Common myeloid progenitor, CD34-positive (primary cell): ENCODE results near the gene FARSA.
A peak's percentile ranks its signal among the peaks of the same experiment; 100 is the strongest.
"Not testable (repeated sequence)": the region's sequence is repeated elsewhere in the genome, so short reads cannot be mapped to it uniquely, and the experiment has no call there.

ENCODE experiments used
- CTCF ChIA-PET: fragments of 350-600 bp; sonication (Branson Sonifier 250); formaldehyde crosslinking; loops from one replicate; lab custom pipeline; 2021; ENCODE audit warnings: antibody characterized with exemption; lab: Charles Lee
- POLR2A ChIA-PET: fragments of 350-600 bp; sonication (Branson Sonifier 250); formaldehyde crosslinking; loops from one replicate; lab custom pipeline; 2021; ENCODE audit warnings: antibody characterized with exemption; lab: Charles Lee
- DNase-seq, 3 donors: peaks; one replicate each; pipeline versions ENCODE4 v3.0.0 to v3.0.0-alpha.2; 2013
- H3K27ac ChIP-seq, 2 experiments: 1 replicate in 1 of 2; 2 replicates in 1 of 2; pipeline ENCODE4 v1.7.0; 2013; ENCODE audit warnings: inconsistent platforms in 2 of 2, low read length in 2 of 2, mild to moderate bottlenecking in 2 of 2, low read depth in 1 of 2, moderate library complexity in 1 of 2; ENCODE audit not compliant: severe bottlenecking in 2 of 2, insufficient read depth in 1 of 2, poor library complexity in 1 of 2
- H3K27me3 ChIP-seq, 5 experiments: replicated peaks in 2 of 5; 1 replicate in 3 of 5; 2 replicates in 2 of 5; pipeline versions ENCODE4 v1.6.1 to v1.7.0; 2013; ENCODE audit warnings: low read length in 4 of 5, mild to moderate bottlenecking in 2 of 5, moderate library complexity in 2 of 5, inconsistent platforms in 1 of 5; ENCODE audit not compliant: insufficient read depth in 5 of 5, control insufficient read depth in 4 of 5
- H3K36me3 ChIP-seq, 4 experiments: 1 replicate in 2 of 4; 2 replicates in 2 of 4; pipeline versions ENCODE4 v1.6.1 to v1.7.0; 2013; ENCODE audit warnings: low read length in 3 of 4, control low read depth in 1 of 4, mild to moderate bottlenecking in 1 of 4; ENCODE audit not compliant: control insufficient read depth in 4 of 4, insufficient read depth in 4 of 4
- H3K4me1 ChIP-seq, 4 experiments: 1 replicate in 3 of 4; 2 replicates in 1 of 4; pipeline versions ENCODE4 v1.6.1 to v1.7.1; 2013; ENCODE audit warnings: low read length in 3 of 4, mild to moderate bottlenecking in 3 of 4, control low read depth in 1 of 4, inconsistent platforms in 1 of 4, moderate library complexity in 1 of 4; ENCODE audit not compliant: control insufficient read depth in 4 of 4, insufficient read depth in 4 of 4; ENCODE audit errors: control extremely low read depth in 1 of 4
- H3K4me3 ChIP-seq, 7 experiments: 1 replicate in 4 of 7; 2 replicates in 3 of 7; pipeline versions ENCODE4 v1.5.1 to v1.7.0; 2013; ENCODE audit warnings: mild to moderate bottlenecking in 7 of 7, low read length in 6 of 7, moderate library complexity in 6 of 7, inconsistent platforms in 2 of 7, low read depth in 2 of 7, control low read depth in 1 of 7; ENCODE audit not compliant: insufficient read depth in 4 of 7, control insufficient read depth in 1 of 7; ENCODE audit errors: extremely low read depth in 1 of 7
- H3K9me3 ChIP-seq, 5 experiments: 1 replicate in 4 of 5; 2 replicates in 1 of 5; pipeline versions ENCODE4 v1.6.1 to v1.7.1; 2013; ENCODE audit warnings: low read length in 4 of 5, mild to moderate bottlenecking in 2 of 5, inconsistent platforms in 1 of 5, low read depth in 1 of 5, moderate library complexity in 1 of 5; ENCODE audit not compliant: control insufficient read depth in 4 of 5, insufficient read depth in 2 of 5; ENCODE audit errors: control extremely low read depth in 1 of 5
- WGBS: methylation state at CpG from one replicate; pipeline ENCODE4 v1.1.5; 2013; ENCODE audit not compliant: insufficient coverage; 5-methylcytosine and 5-hydroxymethylcytosine counted together

FARSA gene

DNA sequence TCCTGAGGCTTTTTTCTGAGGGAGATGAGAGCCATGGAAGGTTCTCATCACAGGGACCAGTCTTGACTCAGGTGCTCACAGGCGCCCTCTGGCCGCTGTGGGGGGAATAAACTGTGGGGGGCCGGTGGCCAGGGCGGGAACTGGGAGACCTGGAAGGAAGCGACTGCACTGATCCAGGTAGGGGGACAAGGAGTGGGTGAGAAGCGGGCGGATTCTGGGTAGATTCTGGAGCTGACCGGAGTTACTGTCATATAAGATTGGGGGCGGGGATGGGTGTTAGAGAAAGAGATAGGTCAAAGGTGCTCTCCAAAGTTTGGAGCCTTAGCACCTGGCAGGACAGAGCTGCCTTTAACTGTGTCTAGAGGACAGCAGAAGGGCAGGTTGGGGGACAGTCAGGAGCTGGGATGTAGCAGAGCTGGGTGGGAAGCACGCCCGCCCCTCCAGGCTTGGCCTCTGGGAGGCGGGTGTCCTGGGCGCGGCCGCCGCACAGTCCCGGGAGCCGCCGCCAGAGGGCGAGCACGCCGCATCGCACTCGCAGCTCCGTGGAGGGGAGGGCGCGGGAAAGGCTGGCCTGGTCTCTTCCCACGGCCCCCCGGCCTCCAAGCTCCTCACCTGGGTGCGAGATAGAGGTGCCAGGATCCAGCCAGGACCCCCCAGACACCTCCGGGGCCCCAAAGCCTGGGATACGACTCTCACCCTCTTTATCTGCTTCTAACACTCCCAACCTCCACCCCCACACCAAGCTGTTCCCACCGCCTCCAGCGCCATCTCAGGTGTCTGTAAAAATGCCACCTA is 31.7 kb upstream of the FARSA start:
- ChIA-PET CTCF (interaction anchor here (0.5 to 5.1 kb wide), 41 partner anchors 10 to 203 kb away, joined by 3 to 76 read pairs (median 4); partner anchors contain the start of genes CALR, DNASE2, GADD45GIP1 and IER2), POLR2A (interaction anchor here (0.9 to 1.3 kb wide), 4 partner anchors 9 to 134 kb away, joined by 3 to 8 read pairs (median 4); partner anchors contain the start of genes FARSA and RAD23A)
- H3K27me3 ChIP-seq = no peaks in the 10 kb centered on the region
- peaks cover 0 to 15% (median 6%) of the 10 kb centered on the region in 4 experiments for H3K4me1 ChIP-seq
- peak overlapping the region in 1 of 2 experiments; percentile 79 for H3K27ac ChIP-seq
- DNase-seq = peak; percentile 73 to 78 (median 76)
- peak overlapping the region; percentile 38 to 87 (median 69) for H3K4me3 ChIP-seq
- H3K9me3 ChIP-seq = no peaks in the 10 kb centered on the region
- WGBS = 0% methylated on average over 31 of the region's 34 CpGs
- H3K36me3 ChIP-seq = no peaks in the 10 kb centered on the region

DNA sequence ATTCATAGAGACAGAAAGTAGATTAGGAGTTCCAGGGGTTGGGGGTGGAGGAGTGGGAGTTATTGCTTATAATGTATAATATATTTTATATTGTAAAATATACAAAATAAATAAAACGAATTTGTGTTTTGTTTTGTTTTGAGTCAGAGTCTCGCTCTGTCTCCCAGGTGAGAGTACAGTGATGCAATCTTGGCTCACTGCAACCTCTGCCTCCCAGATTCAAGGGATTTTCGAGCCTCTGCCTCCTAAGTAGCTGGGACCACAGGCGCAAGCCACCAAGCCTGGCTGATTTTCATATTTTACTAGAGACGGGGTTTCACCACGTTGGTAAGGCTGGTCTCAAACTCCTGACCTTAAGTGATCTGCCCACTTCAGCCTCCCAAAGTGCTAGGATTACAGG is 26.0 kb upstream of the FARSA start:
- DNase-seq = no peak
- POLR2A ChIA-PET = no interaction called here
- CTCF ChIA-PET = no interaction called here
- Histone ChIP-seq H3K4me1 (peaks cover 0 to 29% (median 23%) of the 10 kb centered on the region in 4 experiments), H3K36me3 (peaks cover 2 to 8% (median 5%) of the 10 kb centered on the region in 4 experiments), H3K27me3 (no peaks in the 10 kb centered on the region), H3K4me3 (no peak overlapping the region), H3K27ac (no peak overlapping the region), H3K9me3 (no peaks in the 10 kb centered on the region)
- 89% methylated on average over 5 of the region's 6 CpGs for WGBS

DNA sequence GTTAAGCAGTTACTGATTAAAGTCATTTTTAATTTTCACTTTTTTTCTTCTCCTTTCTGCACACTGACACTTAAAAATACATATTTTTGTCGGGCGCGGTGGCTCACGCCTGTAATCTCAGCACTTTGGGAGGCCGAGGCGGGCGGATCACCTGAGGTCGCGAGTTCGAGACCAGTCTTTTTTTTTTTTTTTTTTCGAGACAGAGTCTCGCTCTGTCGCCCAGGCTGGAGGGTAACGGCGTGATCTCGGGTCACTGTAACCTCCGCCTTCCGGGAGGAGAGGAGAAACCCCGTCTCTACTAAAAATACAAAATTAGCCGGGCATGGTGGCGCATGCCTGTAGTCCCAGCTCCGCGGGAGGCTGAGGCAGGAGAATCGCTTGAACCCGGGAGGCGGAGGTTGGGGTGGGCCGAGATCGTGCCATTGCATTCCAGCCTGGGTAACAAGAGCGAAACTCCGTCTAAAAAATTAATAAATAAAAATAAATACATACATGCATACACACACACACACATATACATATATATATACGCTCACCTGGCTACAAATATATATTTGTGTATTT is 24.0 kb upstream of the FARSA start:
- Histone ChIP-seq H3K4me3 (peak overlapping the region; percentile 71 to 96 (median 89)), H3K27ac (peak overlapping the region; percentile 61 to 87), H3K36me3 (peaks cover 2 to 28% (median 14%) of the 10 kb centered on the region in 4 experiments), H3K4me1 (peaks cover 0 to 48% (median 43%) of the 10 kb centered on the region in 4 experiments)
- WGBS = 17% methylated on average over 6 of the region's 31 CpGs
- not testable (repeated sequence) for DNase-seq, H3K9me3 ChIP-seq, H3K27me3 ChIP-seq
- ChIA-PET CTCF (interaction anchor here (1.3 to 4.9 kb wide), 2 partner anchors 7 to 71 kb away, joined by 4 to 47 read pairs; partner anchors contain the start of gene KLF1), POLR2A (interaction anchor here (0.7 to 1.3 kb wide), 2 partner anchors 14 to 20 kb away, joined by 3 read pairs; partner anchors contain the start of gene CALR)

DNA sequence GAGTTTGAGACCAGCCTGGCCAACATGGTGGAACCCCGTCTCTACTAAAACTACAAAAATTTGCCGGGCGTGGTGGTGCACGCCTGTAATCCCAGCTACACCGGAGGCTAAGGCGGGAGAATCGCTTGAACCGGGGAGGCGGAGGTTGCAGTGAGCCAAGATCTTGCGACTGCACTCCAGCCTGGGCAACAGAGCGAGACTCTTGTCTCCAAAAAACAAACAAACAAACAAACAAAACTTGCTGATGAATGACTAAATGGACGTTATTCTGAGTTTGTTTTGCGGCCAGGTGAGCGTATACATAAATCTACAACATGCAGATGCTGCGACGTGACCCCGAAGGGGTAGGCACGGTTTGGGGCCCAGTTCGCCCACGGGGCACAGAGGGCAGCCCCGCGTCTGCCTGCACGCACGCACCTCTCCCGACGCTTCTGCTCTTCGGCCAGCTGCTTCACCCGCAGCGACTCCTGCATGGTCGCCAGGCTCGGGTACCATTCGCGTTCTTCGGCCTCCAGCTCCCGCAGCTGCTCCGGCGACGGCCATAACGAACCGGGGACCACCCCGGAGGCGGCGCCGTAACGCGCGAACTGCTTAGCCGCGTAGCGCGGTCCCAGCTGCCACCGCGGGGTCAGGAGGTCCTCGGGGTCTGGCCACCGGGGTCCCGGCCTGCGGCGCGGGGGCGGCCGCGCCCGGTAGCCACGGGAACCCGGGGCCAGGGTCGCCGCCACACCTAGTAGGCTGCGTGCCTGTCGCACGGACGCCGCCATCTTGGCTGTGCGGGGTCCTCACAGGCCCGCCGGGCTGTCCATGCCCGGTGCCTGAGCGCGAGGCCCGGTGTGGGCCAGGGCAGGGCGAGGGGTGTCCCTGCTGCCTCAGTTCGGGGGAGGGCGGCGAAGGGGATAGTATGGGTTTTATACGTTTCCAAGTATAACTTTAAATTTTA is 23.2 kb upstream of the FARSA start, which contains the start of gene GADD45GIP1:
GADD45GIP1 (minus strand) TSS at position 778 of the 943 bp plus-strand sequence; CDS start at position 767, 11 bp downstream.
- ChIA-PET POLR2A (interaction anchor here (0.6 to 1.7 kb wide), 6 partner anchors 9 to 1286 kb away, joined by 3 to 7 read pairs (median 3); partner anchors contain the start of genes CALR and RAD23A), CTCF (interaction anchor here (1.3 to 4.9 kb wide), 2 partner anchors 8 to 70 kb away, joined by 4 to 47 read pairs; partner anchors contain the start of gene KLF1)
- Histone ChIP-seq H3K27ac (peak within 1 kb of the TSS; percentile 61 to 87), H3K36me3 (peaks cover 4 to 36% (median 18%) of the 10 kb centered on the region in 4 experiments), H3K9me3 (no peaks in the 10 kb centered on the region), H3K4me3 (peak within 1 kb of the TSS; percentile 71 to 96 (median 89)), H3K27me3 (no peaks in the 10 kb centered on the region), H3K4me1 (peaks cover 0 to 53% (median 48%) of the 10 kb centered on the region in 4 experiments)
- DNase-seq = peak; percentile 78 to 88 (median 84)
- 6% methylated on average over 66 of the region's 84 CpGs for WGBS

DNA sequence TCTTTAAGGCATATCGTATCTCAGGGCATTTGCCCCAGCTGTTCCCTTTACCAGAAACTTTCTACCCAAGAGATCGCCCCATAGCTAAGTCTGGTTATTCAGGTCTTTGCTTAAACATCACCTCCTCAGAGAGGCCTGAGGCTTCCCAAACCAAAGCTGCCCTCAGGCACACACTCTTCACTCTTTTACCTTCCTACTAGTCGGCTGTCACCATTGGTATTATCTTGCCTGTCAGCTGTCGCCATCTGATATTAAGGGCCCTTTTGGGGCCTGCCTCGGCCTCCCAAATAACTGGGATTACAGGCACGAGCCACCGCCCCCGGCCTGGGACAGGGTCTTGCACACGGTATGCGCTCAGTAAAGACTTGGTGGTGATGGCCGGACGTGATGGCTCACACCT is 22.5 kb upstream of the FARSA start:
- Histone ChIP-seq H3K4me1 (peaks cover 0 to 53% (median 48%) of the 10 kb centered on the region in 4 experiments), H3K9me3 (no peaks in the 10 kb centered on the region), H3K4me3 (peak overlapping the region in 6 of 7 experiments; percentile 71 to 96 (median 90)), H3K27ac (peak overlapping the region in 1 of 2 experiments; percentile 87), H3K27me3 (no peaks in the 10 kb centered on the region), H3K36me3 (peaks cover 4 to 41% (median 22%) of the 10 kb centered on the region in 4 experiments)
- POLR2A ChIA-PET = interaction anchor here (1.3 to 1.7 kb wide), 2 partner anchors 9 to 10 kb away, joined by 4 to 7 read pairs; partner anchors contain the start of gene RAD23A
- DNase-seq = no peak
- WGBS = 82% methylated on average over 12 of the region's 12 CpGs
- CTCF ChIA-PET = interaction anchor here (1.1 to 4.9 kb wide), 2 partner anchors 9 to 21 kb away, joined by 4 to 47 read pairs; no protein-coding TSS in a partner anchor

DNA sequence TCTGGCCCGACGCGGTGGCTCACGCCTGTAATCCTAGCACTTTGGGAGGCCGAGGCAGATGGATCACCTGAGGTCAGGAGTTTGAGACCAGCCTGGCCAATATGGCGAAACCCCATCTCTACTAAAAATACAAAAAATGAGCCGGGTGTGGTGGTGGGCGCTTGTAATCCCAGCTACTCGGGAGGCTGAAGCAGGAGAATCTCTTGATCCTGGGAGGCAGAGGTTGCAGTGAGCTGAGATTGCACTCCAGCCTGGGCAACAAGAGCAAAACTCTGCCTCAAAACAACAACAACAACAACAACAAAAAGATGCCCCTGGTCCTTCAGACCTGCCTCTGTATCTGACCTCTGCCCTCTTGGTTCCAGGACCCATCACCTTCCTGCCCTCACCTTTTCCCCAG is 22.1 kb upstream of the FARSA start:
- ChIA-PET CTCF (interaction anchor here (1.1 to 4.9 kb wide), 3 partner anchors 9 to 21 kb away, joined by 4 to 47 read pairs (median 4); no protein-coding TSS in a partner anchor), POLR2A (interaction anchor here (1.3 to 1.7 kb wide), 2 partner anchors 10 kb away, joined by 4 to 7 read pairs; partner anchors contain the start of gene RAD23A)
- Histone ChIP-seq H3K36me3 (peaks cover 4 to 42% (median 25%) of the 10 kb centered on the region in 4 experiments), H3K4me1 (peaks cover 0 to 53% (median 48%) of the 10 kb centered on the region in 4 experiments), H3K27ac (peak overlapping the region in 1 of 2 experiments; percentile 94), H3K4me3 (peak overlapping the region in 5 of 7 experiments; percentile 87 to 96 (median 91))
- 89% methylated on average over 3 of the region's 9 CpGs for WGBS
- H3K9me3 ChIP-seq, H3K27me3 ChIP-seq, DNase-seq: not testable (repeated sequence)
